Measurements from ENCODE around the gene CD164L2.

CD164L2 gene

GRCh38 chr1:27361044-27361402 lies 22.1 kb downstream of the CD164L2 start:
- no peak for DNase-seq

DNA sequence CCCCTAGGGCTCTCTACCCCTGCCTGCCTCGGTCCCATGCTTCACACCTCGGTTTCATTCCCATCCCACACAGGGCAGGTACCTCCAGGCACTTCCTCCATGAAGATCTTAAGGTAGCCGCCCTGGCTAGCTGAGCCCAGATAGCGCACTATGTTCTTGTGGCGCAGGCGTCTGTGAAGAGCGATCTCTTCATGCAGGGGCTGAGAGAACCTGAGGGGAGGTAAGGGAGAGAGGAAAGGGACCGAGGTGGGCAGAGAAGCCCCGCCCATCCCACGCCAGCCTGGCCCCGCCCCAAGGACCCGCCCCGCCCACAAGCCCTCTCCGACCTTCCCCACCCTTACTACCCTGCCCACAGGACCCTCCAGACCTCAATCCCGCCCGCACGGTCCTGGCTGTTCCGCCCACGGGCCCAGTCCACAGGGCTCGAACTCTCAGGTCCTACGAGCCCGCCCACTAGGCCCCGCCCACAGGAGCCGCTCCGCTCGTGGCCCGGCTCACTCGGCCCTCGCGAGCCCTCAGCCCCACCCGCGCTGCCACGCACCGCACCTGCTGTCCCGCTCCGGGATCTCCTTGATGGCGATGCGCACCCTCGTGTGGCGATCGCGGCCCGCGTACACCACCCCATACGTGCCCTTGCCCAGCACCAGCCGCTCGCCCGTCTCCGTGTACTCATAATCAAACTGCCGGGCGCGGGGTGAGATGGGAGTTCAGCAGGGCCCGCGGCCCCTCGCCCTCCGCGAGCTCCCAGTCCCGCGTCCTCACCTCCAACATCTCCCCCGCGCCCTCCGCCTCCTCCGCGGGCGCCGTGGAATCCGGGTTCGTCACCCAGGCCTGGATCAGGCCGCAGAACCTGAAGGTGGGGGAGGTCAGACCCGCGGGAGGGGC lies 22.7 kb downstream of the CD164L2 start:
- DNase-seq: no peak

- DNase-seq: no peak
Observed at GRCh38 chr1:27359822-27360158, 23.3 kb downstream of the CD164L2 start.

DNA sequence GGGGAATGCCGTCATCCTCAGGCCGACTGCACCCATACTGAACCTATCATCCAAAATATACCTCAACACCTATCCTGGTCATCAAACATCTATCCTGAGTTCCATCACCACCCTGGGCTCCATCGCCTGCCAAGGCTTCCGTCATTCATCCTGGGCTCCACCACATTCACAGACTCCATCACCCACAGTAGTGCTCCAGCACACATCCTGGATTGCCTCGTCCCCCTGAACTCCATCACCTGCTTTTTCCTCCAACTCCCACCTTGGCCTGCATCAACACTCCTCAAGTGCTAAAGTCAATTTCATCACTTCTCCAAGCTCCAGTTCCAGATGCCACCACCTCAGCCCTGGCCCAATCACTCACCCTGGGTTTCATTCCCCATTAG lies 24.2 kb downstream of the CD164L2 start:
- no peak for DNase-seq

DNA sequence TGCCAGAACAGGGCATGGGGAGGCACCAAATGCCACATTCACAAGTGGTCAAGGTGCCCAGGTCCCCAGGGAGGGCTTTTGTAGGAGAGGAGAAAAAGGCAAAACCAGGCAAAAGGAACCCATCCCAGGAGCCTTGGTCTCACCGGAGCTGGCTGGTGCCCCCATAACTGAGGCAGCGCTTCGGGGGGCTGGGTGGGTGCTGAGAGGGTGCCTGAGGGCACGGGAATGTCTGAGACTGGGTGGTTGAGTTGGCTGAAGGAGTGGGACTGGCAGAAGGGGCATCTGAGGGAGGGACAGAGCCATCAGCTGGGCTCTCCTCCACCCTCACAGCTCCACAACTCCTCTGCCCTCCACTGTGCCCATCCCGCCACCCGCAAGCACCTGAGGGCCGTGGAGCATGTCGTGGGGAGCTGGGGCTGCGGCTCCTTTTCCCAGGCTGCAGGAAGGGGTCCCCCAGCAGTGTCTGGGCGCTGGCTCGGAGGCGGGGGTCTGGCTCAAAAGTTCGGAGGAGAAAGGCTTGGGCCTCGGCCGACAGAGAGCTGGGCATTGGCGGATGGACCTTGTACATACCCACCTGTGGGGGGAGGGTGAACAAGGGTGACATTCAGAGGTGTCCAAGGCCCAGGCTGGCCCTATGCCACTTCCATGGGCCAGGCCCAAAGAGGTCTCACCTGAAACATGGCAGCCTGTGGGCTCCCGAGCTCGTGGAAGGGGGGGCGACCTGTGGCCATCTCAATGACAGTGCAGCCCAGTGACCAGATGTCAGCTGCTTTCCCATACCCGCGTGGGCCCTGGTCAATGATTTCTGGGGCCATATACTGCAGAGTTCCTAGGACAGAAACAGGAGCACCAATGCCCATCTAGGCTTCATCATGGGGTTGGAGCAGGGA lies 24.9 kb downstream of the CD164L2 start:
- no peak for DNase-seq

- DNase-seq: no peak
Observed at GRCh38 chr1:27357281-27358037, 25.7 kb downstream of the CD164L2 start.

DNA sequence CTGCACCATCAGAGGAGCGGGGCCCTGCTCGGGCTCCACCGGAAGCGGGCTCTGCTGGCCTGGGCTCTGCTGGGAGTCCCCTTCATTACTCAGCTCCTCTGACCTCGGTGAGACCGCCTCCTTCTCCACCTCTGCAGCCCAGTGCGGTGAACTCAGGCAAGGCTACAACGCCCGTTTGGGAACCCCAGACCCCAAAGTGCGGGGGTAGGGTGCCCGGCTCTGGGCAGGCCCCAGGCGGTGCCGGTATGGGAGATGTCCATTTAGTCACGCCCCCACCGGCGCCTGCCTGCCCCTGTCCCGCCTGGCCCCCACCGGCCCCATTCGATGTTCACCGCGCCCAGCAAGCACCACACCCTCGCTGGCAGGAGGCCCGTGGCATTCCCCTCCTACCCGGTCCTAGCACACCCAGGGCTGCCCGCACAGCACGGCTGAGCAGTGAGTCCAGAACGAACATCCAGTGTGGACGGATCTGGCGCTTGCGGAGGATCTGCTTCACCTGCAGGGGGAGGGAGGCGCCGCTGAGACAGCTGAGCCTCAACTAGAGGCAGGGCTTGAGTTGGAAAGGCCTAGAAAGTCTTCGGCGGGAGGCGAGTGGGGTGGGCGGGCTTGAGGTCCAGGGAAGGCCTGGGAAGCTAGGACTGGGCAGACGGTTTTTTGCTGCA lies 26.4 kb downstream of the CD164L2 start:
- no peak for DNase-seq

DNA sequence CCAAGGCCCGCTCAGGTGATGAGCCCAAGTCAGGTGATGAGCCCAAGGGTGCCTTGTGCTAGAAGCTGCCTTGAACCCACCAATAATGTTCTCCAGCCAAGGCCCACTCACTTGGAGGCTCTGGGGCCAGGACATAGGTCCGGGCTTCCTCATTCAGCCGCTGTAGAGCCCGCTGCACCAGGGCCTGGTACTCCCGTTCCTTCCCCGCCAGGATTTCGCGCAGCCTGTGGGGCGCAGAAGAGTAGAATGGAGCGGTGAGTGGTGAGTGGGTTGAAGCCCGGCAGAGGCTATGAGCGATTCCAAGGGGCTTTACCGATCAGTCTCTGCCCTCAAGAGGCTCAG lies 26.9 kb downstream of the CD164L2 start:
- DNase-seq: no peak

- DNase-seq: no peak
Observed at GRCh38 chr1:27355683-27356082, 27.4 kb downstream of the CD164L2 start.

DNA sequence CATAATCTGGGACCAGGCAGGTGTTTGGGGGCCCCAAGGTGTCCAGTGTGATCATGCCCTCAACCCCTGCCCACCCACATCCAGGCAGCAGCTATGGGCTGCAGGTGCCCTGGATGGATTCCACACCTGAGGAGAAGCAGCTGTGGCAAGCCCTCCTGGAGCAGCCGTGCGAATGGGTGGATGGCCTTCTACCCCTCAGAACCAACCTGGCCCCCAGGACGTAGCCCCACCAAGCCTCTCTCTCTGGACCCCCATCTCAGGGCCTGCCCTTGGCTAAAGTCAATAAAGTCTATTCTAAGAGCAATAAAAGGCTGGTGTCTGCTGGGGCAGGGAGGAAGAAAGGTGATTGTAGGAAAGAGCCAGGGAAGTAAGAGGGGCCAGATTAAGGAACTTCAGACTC lies 29.5 kb downstream of the CD164L2 start:
- DNase-seq: no peak

- DNase-seq: no peak
Observed at GRCh38 chr1:27353166-27353565, 30.0 kb downstream of the CD164L2 start.

- no peak for DNase-seq
Observed at GRCh38 chr1:27351541-27352107, 31.5 kb downstream of the CD164L2 start.

DNA sequence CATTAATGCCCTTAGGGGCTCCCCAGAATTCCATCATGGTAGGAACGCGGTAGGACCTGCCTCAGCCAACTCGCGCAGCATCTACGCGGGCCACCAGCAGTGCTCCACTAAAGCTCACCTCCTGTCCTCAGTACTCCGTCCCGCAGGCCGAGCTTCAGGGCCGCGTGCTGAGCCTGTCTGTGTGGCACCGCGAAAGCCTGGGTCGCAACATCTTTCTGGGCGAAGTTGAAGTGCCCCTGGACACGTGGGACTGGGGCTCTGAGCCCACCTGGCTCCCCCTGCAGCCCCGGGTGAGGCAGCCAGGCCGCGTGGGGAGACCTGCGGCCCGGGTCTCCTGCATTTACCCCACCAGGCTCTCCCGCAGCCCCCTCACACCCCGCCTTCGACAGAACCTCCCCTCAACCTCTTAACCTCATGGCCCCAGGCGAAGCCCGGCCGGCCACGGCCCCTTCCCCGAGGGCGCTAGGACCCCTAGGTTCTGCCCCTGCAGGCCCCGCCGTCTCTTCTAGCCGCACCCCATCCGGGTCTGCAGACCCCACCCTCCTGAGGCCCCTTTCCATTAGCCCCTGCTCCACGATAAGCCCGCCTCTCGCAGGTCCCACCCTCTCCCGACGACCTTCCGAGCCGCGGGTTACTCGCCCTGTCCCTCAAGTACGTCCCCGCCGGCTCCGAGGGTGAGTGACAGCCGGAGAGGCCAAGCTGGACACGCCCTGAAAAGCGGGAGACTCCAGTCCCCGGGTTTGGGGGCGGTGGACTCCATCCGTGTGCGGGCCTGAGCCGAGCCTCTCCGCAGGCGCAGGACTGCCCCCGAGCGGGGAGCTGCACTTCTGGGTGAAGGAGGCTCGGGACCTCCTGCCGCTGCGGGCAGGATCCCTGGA lies 32.2 kb downstream of the CD164L2 start:
- DNase-seq: no peak

DNA sequence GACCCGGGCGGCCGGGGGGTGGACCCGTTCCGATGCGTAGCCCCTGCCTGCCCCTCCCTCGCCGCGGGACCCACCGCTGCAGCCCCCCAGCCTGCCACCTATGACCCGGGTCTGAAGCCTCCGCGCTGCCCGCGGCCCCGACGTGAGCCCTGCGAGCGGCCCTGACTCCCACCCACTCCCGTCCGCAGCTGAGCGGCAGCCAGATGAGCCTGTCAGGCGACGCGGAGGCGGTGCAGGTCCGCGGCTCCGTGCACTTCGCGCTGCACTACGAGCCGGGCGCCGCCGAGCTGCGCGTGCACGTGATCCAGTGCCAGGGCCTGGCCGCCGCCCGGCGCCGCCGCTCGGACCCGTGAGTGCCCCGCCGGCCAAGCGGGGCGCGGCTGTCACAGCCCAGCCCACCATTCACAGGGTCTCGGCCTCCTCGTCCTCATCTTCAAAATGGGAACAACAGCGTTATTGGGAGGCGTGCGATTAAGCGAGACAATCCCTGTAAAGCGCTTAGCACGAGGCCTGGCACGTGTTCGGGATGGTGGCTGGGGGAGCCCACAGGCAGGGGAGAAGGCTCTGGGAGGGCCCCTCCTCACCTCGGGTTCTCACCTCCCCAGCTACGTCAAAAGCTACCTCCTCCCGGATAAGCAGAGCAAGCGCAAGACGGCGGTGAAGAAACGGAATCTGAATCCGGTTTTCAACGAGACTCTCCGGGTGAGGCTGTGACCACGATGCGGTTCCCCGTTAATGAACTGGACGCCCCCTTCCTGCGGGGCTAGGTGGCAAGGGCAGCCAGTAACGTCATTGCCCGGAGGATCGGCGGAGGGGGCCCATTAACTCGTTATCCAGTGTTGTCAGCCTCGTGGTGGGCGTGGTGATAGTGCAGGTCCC lies 33.1 kb downstream of the CD164L2 start:
- DNase-seq: no peak

GRCh38 chr1:27348861-27349783 lies 34.0 kb downstream of the CD164L2 start:
- DNase-seq: no peak

DNA sequence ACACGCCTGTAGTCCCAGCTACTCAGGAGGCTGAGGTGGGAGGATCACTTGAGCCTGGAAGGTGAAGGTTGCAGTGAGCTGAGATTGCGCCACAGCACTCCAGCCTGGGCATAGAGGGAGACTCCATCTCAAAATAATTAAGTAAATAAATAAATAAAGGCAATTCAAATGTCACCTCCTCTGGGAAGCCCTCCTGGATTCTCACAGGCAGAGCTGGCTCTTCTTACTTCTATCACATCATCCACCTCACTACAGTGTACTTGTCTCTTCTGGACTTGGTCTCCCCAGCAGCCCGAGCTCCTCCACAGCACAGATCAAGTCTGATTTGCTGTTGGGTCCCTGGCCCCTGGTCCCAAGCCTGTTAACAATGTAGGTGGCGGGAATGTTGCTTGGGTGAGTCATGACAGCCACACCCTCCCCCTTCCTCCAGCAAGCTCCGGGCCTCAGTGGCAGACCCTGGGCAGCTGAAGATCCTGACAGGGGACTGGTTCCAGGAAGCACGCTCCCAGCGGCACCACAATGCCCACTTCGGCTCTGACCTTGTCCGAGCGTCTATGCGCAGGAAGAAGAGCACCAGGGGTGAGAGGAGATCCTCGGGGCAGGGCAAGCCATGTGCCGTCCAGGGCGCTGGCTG lies 36.0 kb downstream of the CD164L2 start:
- DNase-seq: no peak

- no peak for DNase-seq
Observed at GRCh38 chr1:27346357-27346756, 36.8 kb downstream of the CD164L2 start.

DNA sequence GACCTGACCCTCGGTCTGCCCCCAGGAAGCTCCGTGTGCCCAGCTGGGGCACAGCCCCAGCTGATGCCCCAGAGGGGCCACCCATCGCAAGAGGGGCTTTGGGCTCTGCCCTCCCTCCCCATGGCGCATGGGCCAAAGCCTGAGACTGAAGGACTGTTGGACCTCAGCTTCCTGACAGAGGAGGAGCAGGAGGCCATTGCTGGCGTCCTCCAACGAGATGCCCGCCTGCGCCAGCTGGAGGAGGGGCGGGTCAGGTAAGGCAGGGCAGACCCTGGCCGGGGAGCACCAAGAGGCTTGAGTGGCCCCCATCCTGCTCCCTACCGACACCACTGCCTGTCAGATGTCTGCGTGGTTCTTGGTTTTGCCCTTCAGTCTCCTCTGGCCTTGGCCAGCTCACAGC lies 37.9 kb downstream of the CD164L2 start:
- DNase-seq: no peak

- no peak for DNase-seq
Observed at GRCh38 chr1:27343639-27344025, 39.5 kb downstream of the CD164L2 start.
